ENCODE results near the gene PCSK1.

GRCh38 chr5:96440185-96440538, 7.1 kb upstream of the PCSK1 start:
- no peak for TF ChIP-seq CTCF (IDR thresholded peaks at IDR 0.05)
- TF ChIP-seq EP300 (IDR thresholded peaks at IDR 0.05): no peak
- no peak for TF ChIP-seq POLR2AphosphoS5 (IDR thresholded peaks at IDR 0.05)
- TF ChIP-seq POLR2A (IDR thresholded peaks at IDR 0.05): no peak

All from sigmoid colon (tissue), 4 donors.